Measurements from ENCODE around the gene IDH2.

DNA sequence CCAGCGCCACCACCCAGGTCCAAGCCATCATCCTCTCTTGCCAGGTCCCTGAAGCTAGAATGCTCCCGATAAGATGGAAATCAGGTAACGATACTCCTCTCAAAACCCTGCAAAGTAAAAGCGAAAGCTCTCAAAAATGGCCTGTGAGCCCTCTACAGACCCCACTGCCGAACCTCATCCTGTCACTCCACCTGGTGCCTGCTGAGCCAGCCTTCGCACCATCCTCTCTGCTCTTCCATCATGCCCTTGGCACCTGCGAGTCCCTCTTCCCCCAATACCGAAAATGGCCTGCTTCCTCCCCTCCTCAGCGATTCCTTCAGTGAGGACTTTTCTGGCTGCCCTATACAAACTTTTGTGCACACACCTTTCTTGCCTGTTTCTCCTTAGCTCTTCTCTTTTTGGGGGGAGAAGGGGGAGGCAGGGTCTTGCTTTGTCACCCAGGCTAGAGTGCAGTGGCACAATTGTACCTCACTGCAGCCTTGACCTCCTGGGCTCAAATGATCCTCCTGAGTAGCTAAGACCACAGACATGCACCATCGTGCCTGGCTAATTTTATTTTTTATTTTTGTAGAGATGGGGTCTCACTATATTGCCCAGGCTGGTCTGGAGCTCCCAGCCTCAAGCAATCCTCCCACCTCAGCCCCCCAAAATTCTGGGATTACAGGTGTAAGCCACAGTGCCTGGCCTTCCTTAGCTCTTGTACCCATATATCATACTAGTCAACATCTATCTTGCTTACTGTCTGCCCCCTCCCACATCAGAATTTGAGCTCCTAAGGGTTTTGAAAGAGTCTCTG is 3.0 kb downstream of the IDH2 start:
- TF ChIP-seq GATA3 (IDR thresholded peaks at IDR 0.05; ENCODE audit: low read depth, low read length), result no peak
- no peak for TF ChIP-seq GATA2 (IDR thresholded peaks at IDR 0.05; ENCODE audit: low read depth, low read length)

Data from SH-SY5Y (cell line).